Stimulated activated CD4-positive, alpha-beta T cell treated with anti-CD3 and anti-CD28 coated beads, Interleukin-15, amount 100 ng/mL, for 1 hour (primary cell): ENCODE measurements around the gene BCL2.

ENCODE experiments used
- DNase-seq, 2 donors: peaks; one replicate each; pipeline ENCODE4 v3.0.0-alpha.2; 2020; ENCODE audit warnings: low read depth in 1 of 2, low spot score in 1 of 2

BCL2 gene

DNA sequence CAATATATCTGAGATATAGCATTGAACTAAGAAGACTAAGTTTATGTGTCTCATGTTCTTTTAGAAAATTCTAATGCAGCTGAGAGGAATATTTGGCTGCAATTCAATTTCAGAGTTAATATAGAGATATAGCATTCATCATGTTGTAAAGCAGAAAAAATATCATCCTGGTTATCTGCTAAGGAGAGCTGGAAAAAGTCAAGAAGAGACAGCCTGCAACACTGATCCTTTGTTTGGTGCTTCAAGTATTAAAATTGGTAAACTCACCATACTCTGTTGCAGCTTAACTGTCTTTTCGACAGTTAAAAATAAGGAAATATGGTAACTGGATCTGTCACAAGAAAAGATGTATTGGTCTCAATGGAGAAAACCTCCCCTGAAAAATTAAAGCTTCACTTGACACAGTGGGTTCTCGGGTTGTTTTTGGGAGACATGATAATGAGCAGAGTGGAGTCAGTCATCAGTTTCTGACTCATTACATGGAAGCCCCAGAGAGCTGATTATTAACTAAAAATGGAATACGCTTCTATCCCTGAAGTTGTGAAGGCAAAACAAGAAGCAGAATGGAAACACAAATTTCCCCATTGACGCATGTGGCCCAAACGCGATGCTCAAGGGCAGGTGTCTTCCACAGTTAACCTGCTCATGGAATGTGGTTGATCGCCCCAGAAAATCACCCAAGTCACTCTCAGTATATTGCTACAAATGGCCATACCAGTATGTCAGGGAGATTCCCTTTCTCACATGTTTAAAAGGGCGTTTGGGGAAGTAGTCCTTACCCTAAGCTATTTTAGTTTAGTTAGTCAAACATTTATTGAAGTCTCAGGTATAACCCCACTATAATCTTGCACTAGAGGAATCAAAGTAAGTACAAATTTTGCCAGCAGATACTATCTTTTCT is 8.2 kb downstream of the BCL2 start:
- DNase-seq: no peak

DNA sequence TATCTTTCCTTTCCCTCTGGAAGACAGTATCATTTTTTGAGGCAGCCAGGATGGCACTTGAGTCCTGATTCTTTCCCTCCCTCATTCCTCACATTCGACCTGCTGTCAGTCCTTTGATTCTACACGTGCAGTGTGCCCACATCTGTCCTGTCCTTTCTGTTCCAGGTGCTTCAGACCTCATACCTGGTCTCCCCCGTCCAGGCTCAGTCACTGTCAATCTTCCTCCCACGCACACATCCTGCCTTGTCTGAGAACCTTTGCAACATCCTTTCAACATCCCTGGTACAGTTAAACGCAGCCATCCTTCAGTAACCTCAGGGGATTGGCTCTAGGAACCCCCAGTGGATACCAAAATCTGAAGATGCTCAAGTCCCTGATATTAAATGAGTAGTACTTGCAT is 10.1 kb downstream of the BCL2 start:
- DNase-seq: no peak

DNA sequence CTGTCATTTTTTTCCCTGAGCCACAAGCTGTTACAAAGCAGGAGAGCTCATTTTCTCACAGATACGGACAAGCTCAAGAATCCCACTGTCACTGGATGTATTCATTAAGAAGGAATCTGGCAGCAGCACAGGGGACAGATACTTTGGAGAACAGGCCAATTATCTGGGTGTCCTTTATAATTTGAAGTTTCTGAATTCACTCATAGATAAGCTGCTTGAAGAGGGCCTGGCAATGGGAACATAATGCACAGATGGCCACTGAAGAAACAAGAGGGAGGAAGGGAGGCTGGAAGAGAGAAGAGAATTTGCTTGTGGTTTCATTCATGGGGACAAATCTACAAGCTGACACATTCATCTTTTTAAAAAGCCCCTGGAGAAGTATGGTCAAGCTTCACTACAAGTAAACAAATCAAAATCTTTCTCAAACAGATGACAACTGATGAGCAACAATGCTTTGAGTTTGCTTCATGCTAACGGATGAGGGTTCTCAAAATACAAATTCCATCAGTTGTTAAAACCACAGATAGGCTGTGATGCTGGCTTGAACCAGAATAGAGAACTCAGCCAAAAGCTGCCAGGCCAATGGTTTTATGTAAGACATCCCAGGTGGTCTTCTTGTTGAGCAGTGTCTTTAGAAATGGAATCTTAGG is 11.9 kb downstream of the BCL2 start:
- DNase-seq: no peak

DNA sequence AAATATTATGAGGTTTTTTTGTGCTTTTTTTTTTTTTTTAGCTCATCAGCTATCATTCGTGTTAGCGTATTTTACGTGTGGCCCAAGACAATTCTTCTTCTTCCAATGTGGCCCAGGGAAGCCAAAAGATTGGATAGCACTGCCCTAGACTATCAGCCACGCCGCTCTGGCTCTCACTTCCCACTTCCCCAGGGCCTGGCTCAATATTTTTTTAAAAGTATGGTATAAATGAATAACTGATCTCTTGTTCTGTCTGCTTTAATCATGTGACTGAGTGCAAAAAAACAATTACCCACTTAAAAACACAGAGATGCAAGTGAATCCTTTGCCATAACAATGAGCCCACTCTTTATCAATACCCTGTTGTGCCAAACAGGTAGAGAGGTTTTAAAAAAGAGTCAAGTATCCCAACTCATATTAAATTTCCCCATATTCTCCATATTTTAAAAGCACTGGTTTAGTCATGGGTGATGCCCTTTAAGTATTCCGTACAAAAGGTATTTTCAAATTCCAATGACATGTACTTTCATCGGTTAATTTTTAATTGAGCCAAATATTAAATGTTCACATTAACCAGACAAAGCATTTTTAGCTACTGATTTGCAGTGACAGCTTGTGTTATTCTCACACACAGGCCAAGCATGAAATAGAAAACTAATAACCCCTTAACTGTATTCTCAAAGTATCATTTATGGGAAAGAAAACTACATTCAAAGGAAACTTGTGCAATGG is 12.6 kb downstream of the BCL2 start:
- no peak for DNase-seq

DNA sequence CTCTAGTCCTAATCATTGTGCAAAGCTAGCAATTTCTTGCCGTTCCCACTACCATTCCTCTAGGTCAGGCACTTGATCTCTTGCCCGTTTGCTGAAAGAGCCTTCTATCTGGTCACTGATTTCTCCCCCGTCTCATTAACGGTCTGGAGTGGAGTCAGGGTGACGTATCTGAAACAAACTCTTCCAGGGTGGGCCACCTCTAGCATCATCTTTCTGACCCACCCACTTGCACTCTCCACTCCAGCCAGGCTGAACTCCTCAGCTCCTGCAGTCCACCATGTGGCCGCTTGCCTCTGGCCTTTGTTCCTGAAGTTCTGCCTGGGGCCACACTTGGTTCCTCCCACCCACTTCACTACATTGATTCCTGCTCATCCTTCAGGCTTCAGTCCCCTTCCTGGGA is 13.3 kb downstream of the BCL2 start:
- DNase-seq: no peak

DNA sequence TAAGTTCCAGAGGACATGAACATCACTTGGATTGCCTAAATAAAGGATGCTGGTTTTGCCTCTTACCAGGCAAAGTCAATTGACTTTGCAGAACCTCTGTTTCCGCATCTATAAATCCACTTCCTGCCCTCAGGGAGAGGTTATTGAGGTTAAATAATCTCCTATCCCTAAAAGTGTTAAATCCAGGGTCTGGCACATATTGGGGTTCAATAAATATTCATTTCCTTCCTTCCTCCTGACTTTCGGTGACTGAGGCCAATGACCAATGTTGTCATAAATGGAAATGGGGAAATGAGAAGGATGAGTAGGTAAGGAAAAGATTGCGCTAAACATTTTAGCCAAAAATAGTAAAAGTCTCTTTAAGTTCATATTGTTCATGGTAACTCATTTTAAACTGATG is 16.0 kb downstream of the BCL2 start:
- DNase-seq: no peak

DNA sequence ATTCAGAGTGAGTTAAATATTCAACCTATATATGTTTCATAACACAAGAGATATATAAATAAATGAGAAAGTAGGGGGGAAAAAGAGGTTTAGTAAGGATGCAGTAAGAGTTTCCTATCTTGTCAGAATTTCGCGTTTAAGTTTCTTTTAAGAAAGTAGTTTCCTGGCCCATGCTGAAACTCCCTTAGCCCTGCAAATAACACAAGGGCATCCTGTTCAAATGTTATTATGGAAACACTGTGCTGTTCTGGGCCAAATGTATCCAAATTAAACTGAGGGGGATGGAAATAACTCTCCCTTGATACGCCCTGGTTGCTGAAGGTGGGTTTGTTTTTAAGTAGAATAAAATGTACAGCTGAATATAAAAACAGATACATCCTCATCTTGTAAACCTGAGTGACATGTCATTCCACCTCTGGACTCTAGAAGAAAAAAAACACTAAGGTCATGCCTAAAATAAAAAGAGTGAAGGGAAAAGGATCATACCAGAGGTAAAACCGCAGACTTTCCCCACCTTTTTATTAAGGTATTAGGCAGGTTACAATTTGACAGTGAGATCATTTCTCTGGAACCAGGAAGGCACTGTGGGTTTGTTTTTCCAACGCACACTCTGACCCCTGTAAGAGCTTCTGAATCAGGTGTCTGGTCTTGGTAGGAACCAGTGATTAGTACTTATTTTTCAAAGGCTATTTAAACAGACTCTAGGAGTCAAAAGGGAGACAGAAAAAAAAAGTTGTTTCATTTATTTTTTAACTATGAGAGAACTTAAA is 16.7 kb downstream of the BCL2 start:
- DNase-seq: no peak

DNA sequence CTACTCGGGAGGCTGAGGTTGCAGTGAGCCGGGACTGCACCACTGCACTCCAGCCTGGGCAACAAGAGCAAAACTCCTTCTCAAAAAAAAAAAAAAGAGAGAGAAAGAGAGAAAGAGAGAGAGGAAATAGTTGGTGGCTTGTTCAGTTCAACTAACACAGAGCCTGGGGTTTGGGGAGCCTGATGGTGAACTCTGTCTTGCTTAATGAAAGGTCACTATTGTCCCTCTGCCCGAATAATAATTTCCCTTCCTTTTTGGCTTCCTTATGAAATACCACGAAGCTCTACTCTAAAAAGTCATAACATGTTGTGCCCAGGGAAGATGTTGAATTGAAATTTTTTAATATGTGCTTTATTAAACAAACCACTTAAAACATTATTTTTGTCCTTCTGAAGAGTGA is 17.3 kb downstream of the BCL2 start:
- no peak for DNase-seq

DNA sequence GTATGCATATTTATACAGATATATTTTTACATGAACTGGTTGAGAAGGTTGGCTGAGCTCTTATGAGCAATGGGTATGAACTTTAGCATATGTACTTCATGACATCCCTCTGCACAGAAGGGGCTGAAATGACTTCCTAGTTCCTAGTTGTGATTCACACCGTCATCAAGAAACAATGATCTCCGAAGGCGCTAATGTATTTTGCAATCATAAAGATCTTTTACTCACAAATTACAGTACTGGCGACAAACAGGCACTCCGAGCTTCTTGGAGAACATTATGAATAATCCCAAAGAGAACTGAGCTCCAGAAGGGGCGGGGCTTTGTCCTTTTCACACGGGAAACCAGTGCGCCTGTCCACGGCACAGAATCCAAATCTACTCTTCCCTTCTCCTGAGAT is 18.1 kb downstream of the BCL2 start:
- DNase-seq: no peak

DNA sequence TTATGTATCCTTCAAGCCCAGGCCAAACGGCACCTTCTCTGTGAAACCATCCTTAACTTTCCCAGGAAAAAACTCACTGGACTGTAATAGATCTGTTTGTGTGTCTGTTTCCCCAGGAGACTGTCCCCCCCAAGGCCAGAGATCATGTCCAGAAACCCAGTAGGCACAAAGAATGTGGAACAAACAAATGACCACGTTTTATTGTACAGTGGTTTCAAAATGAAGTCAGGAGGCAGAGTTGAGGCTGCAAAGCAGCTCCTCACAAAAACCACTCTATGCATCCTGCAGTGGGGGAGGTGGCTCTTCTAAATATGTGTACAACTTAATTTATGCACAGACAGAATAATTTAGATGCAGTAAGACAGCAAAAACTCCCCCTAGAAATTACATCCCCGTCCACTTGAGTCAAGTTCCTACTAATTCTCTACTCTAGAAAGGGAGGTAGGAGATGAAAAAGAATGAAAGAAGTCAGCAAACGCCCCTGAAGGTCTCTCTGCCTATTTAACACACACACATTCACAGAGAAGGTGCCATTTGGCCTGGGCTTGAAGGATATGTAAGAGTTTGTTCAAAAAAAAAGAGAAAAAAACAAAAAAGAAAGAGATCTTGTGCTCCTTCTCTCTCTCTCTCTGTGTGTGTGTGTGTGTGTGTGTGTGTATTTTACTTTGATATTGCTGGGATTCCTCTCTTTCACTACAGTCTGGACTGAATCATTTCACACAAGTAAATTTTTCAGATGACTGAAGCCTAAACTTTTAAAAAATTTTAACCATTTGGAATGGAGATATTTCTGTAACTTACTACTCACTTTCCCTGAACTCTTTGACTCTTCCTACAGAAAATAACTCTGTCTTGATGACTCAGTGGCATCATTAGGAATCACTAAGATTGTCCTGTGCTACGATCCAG is 19.5 kb downstream of the BCL2 start:
- DNase-seq: no peak

DNA sequence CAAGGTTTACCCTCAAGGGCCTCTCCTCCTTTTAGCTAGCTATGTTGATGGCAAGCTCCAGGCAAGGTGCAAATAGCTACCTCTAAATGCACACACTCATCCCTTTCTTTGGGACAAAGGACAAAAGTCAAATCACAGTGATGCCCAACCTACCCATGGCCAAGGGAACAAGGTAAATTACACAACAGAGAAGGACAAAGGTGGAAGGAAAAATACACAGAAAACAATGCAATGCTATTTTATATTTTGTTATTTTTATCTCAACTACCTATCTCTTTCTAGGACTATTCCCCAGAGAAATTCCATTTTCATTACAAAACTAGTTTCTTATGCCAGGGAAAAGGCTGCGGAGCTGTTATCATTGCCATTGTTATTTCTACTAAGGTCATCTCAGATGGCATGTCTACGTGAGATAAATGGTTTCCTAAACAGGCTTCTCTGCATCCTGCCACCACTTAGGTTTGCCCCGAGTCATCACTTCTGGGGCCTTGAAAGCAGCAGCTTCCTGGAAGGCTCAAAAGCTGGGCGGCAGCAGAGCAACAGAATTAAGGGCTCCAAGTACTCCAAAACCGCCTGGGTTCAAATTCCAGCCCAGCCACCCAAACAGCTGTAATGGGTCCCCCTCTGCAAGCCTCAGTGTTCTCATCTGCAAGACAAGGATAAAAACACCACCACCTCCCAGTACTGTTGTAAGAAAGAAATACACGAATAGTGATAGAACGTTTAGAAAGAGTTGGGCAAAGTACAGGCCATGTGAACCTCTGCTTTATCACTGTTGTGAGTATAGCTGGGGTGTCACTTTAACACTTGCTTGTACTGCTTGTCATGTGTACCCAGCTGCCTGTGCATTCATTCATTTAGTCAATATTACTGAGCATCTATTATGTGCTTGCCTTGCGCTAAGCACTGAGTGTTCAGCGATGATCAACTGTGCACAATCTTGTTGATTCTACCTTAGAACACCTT is 20.9 kb downstream of the BCL2 start:
- DNase-seq: no peak

DNA sequence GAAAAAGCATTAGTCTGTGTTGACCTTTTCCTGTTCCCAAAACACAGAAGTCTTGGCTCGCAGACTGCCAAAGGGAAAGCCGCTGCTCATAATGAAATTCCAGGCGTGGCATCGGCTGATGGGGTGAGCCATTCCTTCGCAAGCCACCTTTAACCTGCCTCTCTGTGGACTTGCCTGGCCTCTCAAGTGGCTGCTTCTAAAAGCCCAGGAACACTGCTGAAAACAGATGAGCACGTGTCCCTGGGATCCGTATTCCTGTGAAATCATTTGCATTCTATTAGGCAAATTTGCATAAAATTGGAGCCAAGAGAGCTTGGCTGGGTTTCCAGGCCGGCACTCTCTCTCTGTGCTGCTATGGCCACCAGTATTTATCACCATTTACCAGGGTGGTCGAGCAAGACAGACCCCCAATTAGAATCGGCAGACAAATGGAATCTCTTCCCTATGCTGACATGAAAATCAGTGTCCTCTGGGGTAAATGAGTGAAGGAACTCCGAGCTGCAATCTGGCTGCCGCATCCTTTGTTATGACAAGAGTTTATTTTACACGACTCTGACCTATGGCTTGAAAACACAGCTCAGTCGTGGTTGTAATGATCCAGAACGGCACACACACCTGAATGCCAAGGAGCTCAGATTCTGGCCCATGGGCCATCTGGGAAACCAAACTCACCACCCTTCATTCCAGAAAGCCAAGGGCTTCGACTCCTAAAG is 21.7 kb downstream of the BCL2 start:
- no peak for DNase-seq

DNA sequence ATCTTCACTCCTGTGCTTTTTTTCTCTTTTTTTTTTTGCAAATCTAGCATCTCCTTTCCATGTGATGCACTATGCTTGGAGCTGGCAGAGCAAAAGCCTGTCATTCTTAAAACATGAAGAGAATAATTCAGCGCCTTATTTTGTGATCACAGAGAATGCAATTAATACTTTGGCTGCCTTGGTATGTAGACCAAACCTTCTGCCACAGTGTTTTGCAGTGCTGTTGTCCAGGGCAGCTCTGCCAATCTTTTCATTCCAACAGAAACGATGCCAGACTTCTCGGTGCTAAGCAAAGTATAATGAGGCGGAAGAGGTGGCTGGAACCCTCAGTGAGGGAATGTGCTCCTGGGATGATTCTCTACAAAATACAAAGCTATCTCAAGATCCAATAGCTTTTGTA is 25.6 kb downstream of the BCL2 start:
- no peak for DNase-seq

DNA sequence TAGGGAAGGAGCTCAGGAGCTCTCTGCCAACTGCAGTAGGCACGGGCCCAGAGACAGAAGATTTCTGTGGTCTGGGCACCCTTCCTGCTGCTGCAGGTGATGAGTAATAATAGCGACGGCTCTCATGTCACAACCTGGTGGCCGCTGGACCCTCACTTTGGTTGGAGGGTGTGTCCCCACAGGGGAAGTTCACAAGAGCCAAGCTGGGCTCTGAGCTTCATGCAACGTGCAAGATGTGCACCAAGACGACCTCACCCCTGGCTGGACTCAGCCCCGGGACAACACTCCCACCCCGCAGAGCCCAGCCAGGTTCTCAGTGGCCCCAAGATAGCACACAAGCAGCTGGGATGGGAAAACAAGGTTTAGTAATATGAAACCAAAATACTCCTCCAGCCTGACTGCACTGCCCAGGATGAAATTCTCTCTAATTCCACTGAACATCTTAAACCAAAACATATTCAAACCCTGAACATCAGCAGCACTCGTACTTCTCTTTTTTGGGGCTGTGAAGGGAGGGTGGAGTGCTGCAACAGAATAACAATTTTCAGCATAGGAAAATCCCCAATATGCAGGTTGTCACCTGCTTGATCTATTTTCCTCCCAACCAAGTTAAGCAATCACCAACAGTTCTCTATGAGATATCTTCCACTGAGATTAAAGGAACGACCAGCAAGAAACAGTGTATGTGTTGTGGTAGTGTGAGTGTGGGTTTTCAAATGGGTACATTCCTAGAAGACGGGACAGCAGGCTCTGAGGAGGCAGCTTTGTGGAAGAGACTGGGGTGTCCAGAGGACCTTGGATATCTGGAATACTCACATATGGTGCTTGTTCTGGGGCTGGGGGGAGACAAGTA is 26.5 kb downstream of the BCL2 start:
- no peak for DNase-seq

DNA sequence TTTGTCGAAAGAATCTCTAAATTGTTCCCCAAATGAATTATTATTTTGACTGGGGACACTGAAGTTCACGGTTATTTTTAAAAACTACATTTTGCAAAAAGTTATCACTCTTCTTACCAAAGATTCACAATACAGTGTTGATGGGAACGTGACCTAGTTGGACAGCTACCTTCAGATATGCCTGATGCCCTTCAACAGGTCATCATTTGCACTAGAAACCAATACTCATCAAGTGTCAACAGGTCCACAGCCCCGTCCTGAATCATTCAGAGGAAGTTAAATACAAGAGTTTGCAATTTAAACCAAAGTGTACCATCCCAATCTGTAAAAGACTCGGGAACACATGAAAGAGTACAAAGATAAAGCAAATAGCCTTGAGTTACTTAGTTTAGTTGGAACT is 28.3 kb downstream of the BCL2 start:
- DNase-seq: no peak

DNA sequence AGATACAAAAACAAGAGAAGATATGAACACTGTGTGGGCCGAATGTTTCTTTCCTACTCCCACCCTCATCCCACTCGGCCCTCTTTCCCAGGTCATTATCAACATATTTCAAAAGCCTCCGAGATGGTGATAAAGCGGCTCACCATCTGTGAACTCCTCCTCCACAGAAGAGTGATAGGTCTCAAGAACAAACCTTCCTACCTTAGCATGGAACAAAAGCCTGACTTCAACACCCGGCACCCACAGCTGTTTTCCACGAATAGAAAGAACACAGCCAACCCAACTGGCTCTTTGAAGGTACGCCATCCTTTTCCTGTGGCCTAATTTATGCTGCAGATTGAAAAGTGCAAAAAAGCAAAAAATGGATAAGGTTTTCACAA is 28.8 kb downstream of the BCL2 start:
- peak in 1 of 2 donors; percentile 34 for DNase-seq

DNA sequence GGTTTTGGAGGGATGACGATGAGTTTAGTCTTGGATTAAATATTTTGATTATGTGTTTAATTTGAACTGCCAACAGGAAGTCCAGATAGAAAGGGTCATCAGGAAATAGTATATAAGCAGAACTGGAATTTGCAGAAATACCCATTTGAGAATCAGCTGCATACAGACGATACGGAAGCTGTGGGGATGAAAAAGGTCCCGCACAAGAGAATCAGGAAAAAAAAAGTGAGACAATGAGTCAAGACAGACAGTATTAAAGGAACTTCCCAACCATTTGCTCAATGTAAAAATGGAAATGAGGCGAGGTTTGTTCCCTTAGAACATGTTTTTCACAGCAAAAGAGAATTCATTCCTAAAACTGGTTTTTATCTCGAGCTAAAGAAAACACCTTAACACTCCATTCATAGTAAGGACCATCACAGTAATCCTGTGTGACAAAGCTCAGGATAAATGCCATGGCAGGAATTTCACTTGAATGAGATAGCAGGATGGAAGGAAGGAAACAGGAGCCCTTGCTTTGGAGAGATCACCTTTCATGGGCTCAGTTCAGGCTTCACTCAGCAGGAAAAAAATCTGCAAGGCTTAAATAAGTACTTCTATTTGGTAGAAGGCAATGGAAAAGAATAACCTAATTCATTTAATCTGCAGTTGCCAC is 29.3 kb downstream of the BCL2 start:
- no peak for DNase-seq
